ENCODE data around the gene MFSD8. TPM values are rescaled to one million over a fixed set of nuclear protein-coding genes. Genes with fewer than 3 reads are reported as not detected.

Gene MFSD8
- total RNA-seq, 1 donor from 2014 or later = 9.4 TPM

DNA sequence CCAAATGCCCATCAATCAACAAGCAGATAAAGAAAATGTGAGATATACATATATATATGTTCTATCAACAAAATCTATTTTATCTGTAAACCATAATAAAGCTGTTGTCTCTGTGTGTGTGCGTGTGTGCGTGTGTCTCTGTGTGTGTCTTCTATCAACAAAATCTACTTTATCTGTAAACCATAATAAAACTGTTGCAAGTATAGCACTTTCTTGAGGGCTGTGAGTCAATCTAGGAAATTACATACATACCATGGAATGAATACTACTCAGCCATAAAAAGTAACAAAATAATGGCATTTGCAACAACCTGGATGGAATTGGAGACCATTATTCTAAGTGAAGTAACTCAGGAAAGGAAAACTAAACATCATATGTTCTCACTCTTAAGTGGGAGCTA lies 96.8 kb downstream of the MFSD8 start:
- DNase-seq (no peak), ATAC-seq (no peak)
- intact Hi-C loops (cut with micrococcal nuclease) = no loop called here

Other genes with a start within 250 kb of the MFSD8 start
- not detected for gene SLC25A31, start 234.8 kb downstream of the MFSD8 start, total RNA-seq
- 10.9 TPM for gene HSPA4L, start 182.9 kb downstream of the MFSD8 start, total RNA-seq
- gene PLK4, start 84.3 kb downstream of the MFSD8 start, total RNA-seq = 1.3 TPM
- gene ABHD18, start 233 bp upstream of the MFSD8 start, total RNA-seq = 10.0 TPM
- 15.9 TPM for gene LARP1B, start 96.1 kb upstream of the MFSD8 start, total RNA-seq

All from left ventricle myocardium superior (tissue), 1 donor.